Fibroblast of lung (primary cell): ENCODE measurements around the gene ACSS1. TPM values are rescaled to one million over a fixed set of nuclear protein-coding genes. Genes with fewer than 3 reads are reported as not detected.
A peak's percentile ranks its signal among the peaks of the same experiment; 100 is the strongest.

Experiments used
- DNase-seq, 2 donors: peaks; one replicate each; pipeline versions ENCODE4 v3.0.0 to v3.0.0-alpha.2; 2010; ENCODE audit warnings: low read depth in 2 of 2
- H2AFZ ChIP-seq: 2 replicates; pipeline ENCODE4 v1.5.1; 2012; ENCODE audit warnings: low read length, control low read depth, inconsistent platforms
- H3K27ac ChIP-seq: 2 replicates; pipeline ENCODE4 v1.5.1; 2011; ENCODE audit warnings: low read length, control low read depth; ENCODE audit not compliant: insufficient read depth
- H3K27me3 ChIP-seq: 2 replicates; pipeline ENCODE4 v1.5.1; 2011; ENCODE audit warnings: mild to moderate bottlenecking, low read length; ENCODE audit not compliant: control insufficient read depth, insufficient read depth
- H3K36me3 ChIP-seq: 2 replicates; pipeline ENCODE4 v1.5.1; 2011; ENCODE audit warnings: low read length; ENCODE audit not compliant: control insufficient read depth, insufficient read depth
- H3K4me1 ChIP-seq: 2 replicates; pipeline ENCODE4 v1.5.1; 2011; ENCODE audit warnings: low read length; ENCODE audit not compliant: control insufficient read depth, insufficient read depth; ENCODE audit errors: extremely low read depth
- H3K4me2 ChIP-seq: 2 replicates; pipeline ENCODE4 v1.5.1; 2011; ENCODE audit warnings: low read length, control low read depth; ENCODE audit not compliant: insufficient read depth; ENCODE audit errors: extremely low read depth
- H3K4me3 ChIP-seq, 4 experiments: fragments of 200-600 bp in 1 of 4; sonication (generic) in 1 of 4; replicated peaks in 1 of 4; 2 replicates each; pipeline ENCODE4 v1.5.1; 2011 to 2016; ENCODE audit warnings: low read length in 4 of 4, low read depth in 3 of 4, mild to moderate bottlenecking in 3 of 4, control low read depth in 2 of 4, inconsistent platforms in 1 of 4, mixed read lengths in 1 of 4; ENCODE audit not compliant: insufficient read depth in 1 of 4; ENCODE audit errors: control extremely low read depth in 1 of 4
- H3K79me2 ChIP-seq: 2 replicates; pipeline ENCODE4 v1.5.1; 2012; ENCODE audit warnings: mild to moderate bottlenecking, low read length, inconsistent platforms; ENCODE audit not compliant: control insufficient read depth, insufficient read depth
- H3K9ac ChIP-seq: 2 replicates; pipeline ENCODE4 v1.5.1; 2011; ENCODE audit warnings: mild to moderate bottlenecking, low read length, control low read depth; ENCODE audit not compliant: insufficient read depth
- H3K9me3 ChIP-seq: 2 replicates; pipeline ENCODE4 v1.5.1; 2012; ENCODE audit warnings: low read depth, low read length; ENCODE audit not compliant: control insufficient read depth, insufficient read depth
- H4K20me1 ChIP-seq: 2 replicates; pipeline ENCODE4 v1.5.1; 2011; ENCODE audit warnings: low read length; ENCODE audit not compliant: control insufficient read depth, insufficient read depth; ENCODE audit errors: extremely low read depth
- EZH2 ChIP-seq: IDR thresholded peaks from 2 replicates; pipeline ENCODE4 v1.5.1; 2012; ENCODE audit warnings: low read length, control low read depth, mild to moderate bottlenecking; ENCODE audit errors: missing control alignments
- polyA plus RNA-seq, 2 donors: library from polyadenylated mRNA; depleted of rRNA in 1 of 2; stranded (reverse) in 1 of 2; unstranded in 1 of 2; fragments of >200 nt; gene quantifications; 2 replicates each; pipeline ENCODE4 v1.2.1, GENCODE V29; 2011 to 2012; ENCODE audit warnings: missing spikeins in 1 of 2
- total RNA-seq: library from RNA; depleted of rRNA; stranded (reverse); fragments of >200 nt; gene quantifications from 2 replicates; pipeline ENCODE4 v1.2.1, GENCODE V29; 2014
- TF ChIP-seq, protein P1 (sequence below), 2 donors: IDR thresholded peaks in 1 of 2; conservative IDR thresholded peaks in 1 of 2; 1 replicate in 1 of 2; 2 replicates in 1 of 2; pipeline ENCODE4 v1.5.1; 2011 to 2012; ENCODE audit warnings: low read length in 2 of 2, control low read depth in 1 of 2, inconsistent platforms in 1 of 2, low read depth in 1 of 2, mild to moderate bottlenecking in 1 of 2

Gene ACSS1
- total and polyA plus RNA-seq, 2 donors (not counting 1 experiment from before 2014, with no cell fraction given): 1.3 to 3.4 TPM

- H3K79me2 ChIP-seq: no peaks in the 10 kb centered on the region
- no peak overlapping the region for H2AFZ ChIP-seq
- H3K4me1 ChIP-seq: no peaks in the 10 kb centered on the region
- H3K9me3 ChIP-seq: no peaks in the 10 kb centered on the region
- TF ChIP-seq, protein P1, sequence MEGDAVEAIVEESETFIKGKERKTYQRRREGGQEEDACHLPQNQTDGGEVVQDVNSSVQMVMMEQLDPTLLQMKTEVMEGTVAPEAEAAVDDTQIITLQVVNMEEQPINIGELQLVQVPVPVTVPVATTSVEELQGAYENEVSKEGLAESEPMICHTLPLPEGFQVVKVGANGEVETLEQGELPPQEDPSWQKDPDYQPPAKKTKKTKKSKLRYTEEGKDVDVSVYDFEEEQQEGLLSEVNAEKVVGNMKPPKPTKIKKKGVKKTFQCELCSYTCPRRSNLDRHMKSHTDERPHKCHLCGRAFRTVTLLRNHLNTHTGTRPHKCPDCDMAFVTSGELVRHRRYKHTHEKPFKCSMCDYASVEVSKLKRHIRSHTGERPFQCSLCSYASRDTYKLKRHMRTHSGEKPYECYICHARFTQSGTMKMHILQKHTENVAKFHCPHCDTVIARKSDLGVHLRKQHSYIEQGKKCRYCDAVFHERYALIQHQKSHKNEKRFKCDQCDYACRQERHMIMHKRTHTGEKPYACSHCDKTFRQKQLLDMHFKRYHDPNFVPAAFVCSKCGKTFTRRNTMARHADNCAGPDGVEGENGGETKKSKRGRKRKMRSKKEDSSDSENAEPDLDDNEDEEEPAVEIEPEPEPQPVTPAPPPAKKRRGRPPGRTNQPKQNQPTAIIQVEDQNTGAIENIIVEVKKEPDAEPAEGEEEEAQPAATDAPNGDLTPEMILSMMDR (conservative IDR thresholded peaks at IDR 0.05 in 1 of 2, IDR thresholded peaks at IDR 0.05 in 1 of 2; ENCODE audit: low read depth in 1 of 2, low read length in 2 of 2): no peak
- TF ChIP-seq EZH2: no peak
- no peaks in the 10 kb centered on the region for H4K20me1 ChIP-seq
- H3K9ac ChIP-seq: no peak overlapping the region
- DNase-seq: peak in 1 of 2 donors; percentile 27
- no peak overlapping the region for H3K4me3 ChIP-seq
- no peak overlapping the region for H3K27ac ChIP-seq
- no peaks in the 10 kb centered on the region for H3K36me3 ChIP-seq
- no peak overlapping the region for H3K4me2 ChIP-seq
- peaks cover 64% of the 10 kb centered on the region for H3K27me3 ChIP-seq
Measured at GRCh38 chr20:25076201-25076600, 18.3 kb upstream of the ACSS1 start.

DNA sequence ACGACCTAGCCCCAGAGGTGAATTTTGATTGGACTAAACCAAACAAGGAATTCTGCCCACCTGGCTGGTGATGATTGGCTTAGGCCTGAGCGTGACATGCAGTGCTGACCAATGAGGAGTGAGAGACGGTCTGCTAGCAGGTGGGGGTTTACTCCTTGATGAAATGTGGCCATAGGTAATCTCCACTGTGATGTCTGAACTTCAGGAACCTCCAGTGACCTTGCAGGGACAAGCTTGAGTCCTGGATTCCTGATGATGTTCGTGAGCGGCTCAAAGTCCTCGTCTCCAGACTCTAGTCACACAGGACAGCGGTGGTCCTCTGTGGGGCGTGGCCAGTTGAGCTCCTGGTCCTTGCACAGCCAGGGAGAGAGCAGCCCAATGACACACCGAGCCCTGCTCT lies 15.6 kb upstream of the ACSS1 start:
- H4K20me1 ChIP-seq: no peaks in the 10 kb centered on the region
- TF ChIP-seq, protein P1 (conservative IDR thresholded peaks at IDR 0.05 in 1 of 2, IDR thresholded peaks at IDR 0.05 in 1 of 2; ENCODE audit: low read depth in 1 of 2, low read length in 2 of 2): no peak
- no peak for TF ChIP-seq EZH2
- peaks cover 50% of the 10 kb centered on the region for H3K27me3 ChIP-seq
- no peak overlapping the region for H3K27ac ChIP-seq
- no peak overlapping the region for H2AFZ ChIP-seq
- no peaks in the 10 kb centered on the region for H3K4me1 ChIP-seq
- DNase-seq: no peak
- no peak overlapping the region for H3K9ac ChIP-seq
- no peaks in the 10 kb centered on the region for H3K9me3 ChIP-seq
- no peak overlapping the region for H3K4me2 ChIP-seq
- no peaks in the 10 kb centered on the region for H3K36me3 ChIP-seq
- no peak overlapping the region for H3K4me3 ChIP-seq
- no peaks in the 10 kb centered on the region for H3K79me2 ChIP-seq

DNA sequence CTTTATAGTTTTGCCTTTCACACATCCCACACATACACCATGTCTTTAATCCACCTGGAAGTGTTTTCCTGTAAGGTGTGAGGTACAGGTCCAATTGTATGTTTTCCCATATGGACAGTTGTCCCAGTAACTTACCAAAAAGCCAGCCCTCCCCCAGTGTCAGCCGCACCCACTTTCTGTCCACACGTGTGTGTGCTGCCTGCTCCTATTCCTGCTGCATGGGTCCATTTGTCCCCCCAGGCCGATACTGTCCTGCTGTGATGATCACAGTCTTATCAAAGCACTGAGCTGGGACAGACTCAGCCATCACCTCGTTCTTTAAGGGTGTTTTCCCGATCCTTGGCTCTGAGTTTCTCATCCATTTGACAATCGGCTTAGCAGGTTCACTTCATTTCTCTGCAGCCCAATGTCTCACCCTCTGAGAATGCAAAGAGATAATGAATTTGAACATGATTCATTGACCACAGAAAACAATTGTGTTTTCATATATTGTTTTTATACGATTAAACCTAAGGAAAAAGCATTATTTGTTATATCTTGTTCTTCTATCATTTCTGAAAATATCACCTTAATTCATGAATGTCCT lies 14.4 kb upstream of the ACSS1 start:
- peak in 1 of 2 donors; percentile 9 for DNase-seq
- no peak for TF ChIP-seq EZH2
- TF ChIP-seq, protein P1 (conservative IDR thresholded peaks at IDR 0.05 in 1 of 2, IDR thresholded peaks at IDR 0.05 in 1 of 2; ENCODE audit: low read depth in 1 of 2, low read length in 2 of 2): no peak
- peaks cover 46% of the 10 kb centered on the region for H3K27me3 ChIP-seq

More for the DNA sequence above, 14.4 kb upstream of the ACSS1 start:
- H2AFZ ChIP-seq: no peak overlapping the region
- no peaks in the 10 kb centered on the region for H3K36me3 ChIP-seq
- no peak overlapping the region for H3K4me3 ChIP-seq
- H3K27ac ChIP-seq: no peak overlapping the region
- no peaks in the 10 kb centered on the region for H3K9me3 ChIP-seq
- H3K4me1 ChIP-seq: no peaks in the 10 kb centered on the region
- H3K9ac ChIP-seq: no peak overlapping the region
- H3K79me2 ChIP-seq: no peaks in the 10 kb centered on the region
- no peak overlapping the region for H3K4me2 ChIP-seq
- H4K20me1 ChIP-seq: no peaks in the 10 kb centered on the region
